ENCODE results near the gene COPS2.

COPS2 gene

GRCh38 chr15:49155834-49156627, 632 bp upstream of the COPS2 start:
- H3K4me3 ChIP-seq (ENCODE audit: low read length) = peak overlapping the region; percentile 98
- DNase-seq (ENCODE audit: low read depth) = peak; percentile 25

DNA sequence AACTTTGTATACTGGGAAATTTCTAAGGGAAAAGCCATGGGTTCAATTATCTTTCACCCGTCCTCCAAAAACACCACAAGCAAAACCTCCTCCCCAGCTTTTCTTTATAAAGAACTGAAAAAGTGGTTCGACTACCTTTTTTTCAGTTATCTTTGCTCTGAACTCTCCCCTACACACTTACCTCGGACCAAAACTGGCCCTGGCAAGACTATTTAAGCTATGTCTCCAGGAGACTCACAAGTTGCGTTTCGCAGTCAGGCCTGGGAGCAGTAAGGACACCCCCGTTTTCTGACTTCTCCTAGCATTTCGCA, 645 bp downstream of the COPS2 start:
- no peak for TF ChIP-seq CTCF (conservative IDR thresholded peaks at IDR 0.05; ENCODE audit: low read length)

More at GRCh38 chr15:49155834-49156627, 632 bp upstream of the COPS2 start:
- no peak for TF ChIP-seq CTCF (conservative IDR thresholded peaks at IDR 0.05; ENCODE audit: low read length)

DNA sequence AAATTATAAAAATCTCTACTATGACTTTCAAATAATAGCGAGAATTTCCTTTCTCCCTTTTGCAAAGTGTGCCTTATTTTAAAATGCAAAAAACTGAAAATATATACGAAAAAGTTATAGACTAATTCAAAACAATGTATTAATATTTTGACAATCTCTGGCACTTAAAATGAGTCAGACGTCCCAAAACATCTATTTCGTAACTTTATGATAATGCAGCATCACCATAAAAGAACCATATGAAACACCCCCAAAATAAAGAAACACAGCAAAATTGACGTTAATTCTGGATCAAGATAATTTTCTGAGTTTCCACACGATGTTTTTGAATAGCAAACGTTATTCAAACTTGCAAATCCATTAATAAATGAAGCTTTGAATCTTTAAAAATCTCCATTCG, 1.0 kb downstream of the COPS2 start:
- peak overlapping the region; percentile 90 for H3K4me3 ChIP-seq (ENCODE audit: low read length)
- TF ChIP-seq CTCF (conservative IDR thresholded peaks at IDR 0.05; ENCODE audit: low read length) = no peak
- no peak for DNase-seq (ENCODE audit: low read depth)

More for the DNA sequence above, 645 bp downstream of the COPS2 start:
- DNase-seq (ENCODE audit: low read depth) = no peak
- H3K4me3 ChIP-seq (ENCODE audit: low read length) = peak overlapping the region; percentile 90

- DNase-seq (ENCODE audit: low read depth) = peak; percentile 47
- H3K4me3 ChIP-seq (ENCODE audit: low read length) = no peak overlapping the region
- TF ChIP-seq CTCF (conservative IDR thresholded peaks at IDR 0.05; ENCODE audit: low read length) = no peak
Observed at GRCh38 chr15:49152552-49153312, 2.7 kb downstream of the COPS2 start.

DNA sequence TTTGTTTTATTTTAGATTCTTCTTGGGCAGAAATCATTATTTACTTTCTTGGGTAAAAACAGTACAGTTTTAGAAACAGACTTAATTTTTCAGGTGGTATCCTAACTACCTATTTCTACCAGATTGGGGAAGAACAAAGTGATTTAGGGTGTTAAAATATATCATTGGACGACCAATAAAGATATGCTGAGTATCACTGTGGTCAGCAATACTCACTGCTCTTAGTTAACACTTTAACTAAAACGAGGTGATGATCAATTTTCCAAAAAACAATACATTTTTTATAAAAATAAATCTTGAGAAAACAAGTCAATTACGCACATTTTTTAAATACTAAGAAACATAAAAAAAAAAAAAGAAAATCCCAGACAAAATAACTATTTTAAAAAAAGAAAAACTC, 3.6 kb downstream of the COPS2 start:
- DNase-seq (ENCODE audit: low read depth) = no peak
- TF ChIP-seq CTCF (conservative IDR thresholded peaks at IDR 0.05; ENCODE audit: low read length) = no peak

DNA sequence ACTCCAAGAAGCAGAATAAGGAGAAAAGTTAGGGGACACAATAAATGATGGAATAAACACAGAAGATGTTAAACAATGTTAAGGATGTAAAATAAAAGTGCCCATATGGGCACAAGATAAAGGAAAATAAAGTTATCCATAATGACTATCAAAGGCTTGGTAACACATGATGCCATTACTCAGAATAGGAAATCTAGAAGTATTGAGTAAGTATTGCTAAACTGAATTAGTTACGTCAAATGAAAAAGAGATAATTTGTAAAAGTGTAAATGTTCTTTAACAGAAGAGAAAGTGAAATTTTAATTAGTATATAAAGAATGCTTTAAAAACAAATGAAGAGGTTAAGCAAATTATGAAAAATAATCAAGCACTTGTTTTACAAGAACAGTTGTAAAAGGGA, 6.7 kb downstream of the COPS2 start:
- no peak for DNase-seq (ENCODE audit: low read depth)
- TF ChIP-seq CTCF (conservative IDR thresholded peaks at IDR 0.05; ENCODE audit: low read length) = no peak
- no peak overlapping the region for H3K4me3 ChIP-seq (ENCODE audit: low read length)

More for the DNA sequence above, 3.6 kb downstream of the COPS2 start:
- no peak overlapping the region for H3K4me3 ChIP-seq (ENCODE audit: low read length)

GRCh38 chr15:49148298-49148697, 7.1 kb downstream of the COPS2 start:
- peak; percentile 25 for DNase-seq (ENCODE audit: low read depth)
- no peak for TF ChIP-seq CTCF (conservative IDR thresholded peaks at IDR 0.05; ENCODE audit: low read length)
- H3K4me3 ChIP-seq (ENCODE audit: low read length) = no peak overlapping the region

Measured in AG10803 (cell line).